GM18502 (cell line): ENCODE data around the gene KCTD15.
"Not testable (repeated sequence)": the region's sequence is repeated elsewhere in the genome, so short reads cannot be mapped to it uniquely, and the experiment has no call there.

ENCODE experiments used
- ATAC-seq: cut with Tn5 transposase; IDR thresholded peaks from one replicate; pipeline ENCODE4 v1.9.1; 2021; ENCODE audit warnings: mild to moderate bottlenecking; ENCODE audit not compliant: unreplicated experiment, poor library complexity

KCTD15 gene

DNA sequence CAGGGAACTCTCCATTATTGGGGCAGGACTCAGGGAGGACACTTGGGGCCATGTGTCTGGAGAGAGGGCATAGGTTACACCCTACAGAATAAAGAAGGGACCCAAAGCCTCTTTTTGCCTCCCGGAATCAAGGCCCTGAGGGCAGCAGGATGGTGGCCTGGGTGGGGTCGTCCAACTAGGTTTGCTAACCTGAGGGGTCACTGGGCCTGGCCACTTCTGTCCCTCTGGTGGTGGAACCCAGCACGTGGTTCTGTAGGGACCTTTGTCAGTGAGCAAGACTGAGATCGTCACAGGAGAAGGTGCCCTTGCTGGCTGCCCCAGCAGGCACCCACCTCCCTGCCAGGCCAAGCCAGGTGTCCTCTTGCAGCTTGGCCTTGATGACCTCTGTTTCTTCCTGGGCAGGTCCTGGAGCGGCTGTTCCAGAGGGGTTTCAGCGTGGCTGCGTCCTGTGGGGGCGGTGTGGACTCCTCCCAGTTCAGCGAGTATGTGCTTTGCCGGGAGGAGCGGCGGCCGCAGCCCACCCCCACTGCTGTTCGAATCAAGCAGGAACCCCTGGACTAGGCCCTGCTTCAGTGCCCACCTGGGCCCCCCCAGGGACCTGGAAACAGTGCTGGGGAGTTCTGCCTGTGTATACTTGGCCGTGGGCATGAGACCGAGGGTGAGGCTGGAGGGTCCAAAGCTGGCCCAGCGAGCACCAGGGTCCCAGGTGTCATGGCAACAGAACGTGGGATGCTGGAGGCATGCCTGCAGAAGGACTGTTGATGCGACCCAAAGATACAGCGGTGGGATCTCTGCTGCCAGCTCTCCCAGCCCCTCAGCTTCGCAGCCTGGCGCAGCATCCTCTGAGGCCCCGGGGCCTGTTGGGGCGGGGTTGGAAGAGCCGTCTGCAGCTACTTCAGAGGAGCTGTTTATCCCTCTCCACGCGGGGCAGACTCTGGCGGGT is 16.0 kb downstream of the KCTD15 start:
- no peak for ATAC-seq

DNA sequence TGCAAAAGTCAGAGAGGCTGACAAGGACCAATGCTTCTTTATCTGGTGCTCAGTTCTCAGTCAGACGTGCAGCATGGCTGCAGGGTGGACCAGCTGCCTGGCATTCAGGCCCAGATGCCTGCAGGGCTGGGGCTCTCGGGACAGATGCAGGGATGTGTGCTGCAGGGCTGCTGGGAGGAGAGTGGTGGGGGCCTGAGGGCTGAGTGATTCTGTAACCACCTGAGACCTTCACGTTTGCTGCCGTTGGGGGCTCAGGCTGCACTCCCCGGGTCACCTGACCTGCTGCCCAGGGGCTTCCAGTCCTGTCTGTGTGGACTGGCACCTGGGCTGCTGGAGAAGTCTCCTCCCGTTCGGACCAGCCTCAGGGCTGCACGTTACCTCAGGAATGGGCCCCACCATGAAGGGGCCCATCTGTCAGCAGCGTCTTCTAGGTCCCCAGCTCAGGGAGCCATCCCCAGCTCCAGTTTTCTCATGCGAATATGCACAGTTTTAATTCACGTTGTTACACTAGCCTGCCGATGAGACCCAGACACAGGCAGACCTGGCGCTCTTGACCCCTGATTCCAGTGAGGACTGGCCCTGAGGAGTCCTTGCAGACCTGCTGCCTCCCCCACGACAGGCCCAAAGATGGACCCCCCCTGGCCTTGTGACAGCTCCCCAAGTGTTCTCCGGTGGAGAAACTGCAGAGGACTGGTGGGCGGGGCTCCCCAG is 16.9 kb downstream of the KCTD15 start:
- no peak for ATAC-seq

DNA sequence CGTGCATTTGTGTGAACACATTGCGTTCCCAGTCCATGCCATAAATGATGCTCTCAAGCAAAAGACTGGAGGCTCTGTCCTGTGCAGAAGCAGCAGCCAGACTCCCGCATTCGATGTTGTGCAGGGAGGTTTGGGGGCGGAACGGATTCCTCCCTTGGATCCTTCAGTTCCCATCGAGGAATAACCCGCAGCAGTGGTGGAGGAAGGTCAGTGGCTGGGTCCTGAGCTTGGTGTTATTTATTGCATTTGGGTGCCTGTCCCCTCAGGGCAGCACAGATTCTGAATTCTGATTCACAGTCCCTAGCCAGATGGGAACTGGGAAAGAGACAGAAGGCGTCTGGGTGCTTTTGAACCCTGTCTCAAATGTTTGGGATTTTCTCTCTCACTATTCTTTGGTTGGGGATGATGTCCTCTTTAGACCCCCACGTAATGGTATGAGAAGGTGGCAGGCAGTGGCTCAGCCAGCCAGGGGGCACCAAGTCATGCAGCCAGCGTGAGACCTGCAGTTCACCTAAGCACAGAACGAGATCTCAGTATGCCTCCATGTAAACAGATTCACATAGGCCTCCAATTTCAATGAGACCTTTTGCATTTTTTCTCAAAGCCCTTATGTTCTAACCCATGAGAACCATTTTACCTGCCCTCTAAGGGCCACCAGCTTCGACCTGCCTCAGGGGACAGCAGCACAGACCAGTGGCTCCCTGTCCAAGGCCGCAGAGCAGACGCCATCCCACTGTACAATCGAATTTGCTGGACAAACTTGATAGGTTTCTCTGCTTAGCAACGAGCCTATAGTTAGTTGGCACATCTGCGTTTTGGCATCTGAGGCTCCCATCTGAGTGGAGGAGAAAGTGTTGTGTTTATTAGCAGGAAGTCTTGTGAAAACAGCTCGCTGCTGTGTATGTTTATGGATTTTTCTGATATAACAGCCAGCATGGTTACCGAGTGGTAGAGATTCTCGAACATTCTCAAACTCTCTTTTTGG is 17.8 kb downstream of the KCTD15 start:
- no peak for ATAC-seq

DNA sequence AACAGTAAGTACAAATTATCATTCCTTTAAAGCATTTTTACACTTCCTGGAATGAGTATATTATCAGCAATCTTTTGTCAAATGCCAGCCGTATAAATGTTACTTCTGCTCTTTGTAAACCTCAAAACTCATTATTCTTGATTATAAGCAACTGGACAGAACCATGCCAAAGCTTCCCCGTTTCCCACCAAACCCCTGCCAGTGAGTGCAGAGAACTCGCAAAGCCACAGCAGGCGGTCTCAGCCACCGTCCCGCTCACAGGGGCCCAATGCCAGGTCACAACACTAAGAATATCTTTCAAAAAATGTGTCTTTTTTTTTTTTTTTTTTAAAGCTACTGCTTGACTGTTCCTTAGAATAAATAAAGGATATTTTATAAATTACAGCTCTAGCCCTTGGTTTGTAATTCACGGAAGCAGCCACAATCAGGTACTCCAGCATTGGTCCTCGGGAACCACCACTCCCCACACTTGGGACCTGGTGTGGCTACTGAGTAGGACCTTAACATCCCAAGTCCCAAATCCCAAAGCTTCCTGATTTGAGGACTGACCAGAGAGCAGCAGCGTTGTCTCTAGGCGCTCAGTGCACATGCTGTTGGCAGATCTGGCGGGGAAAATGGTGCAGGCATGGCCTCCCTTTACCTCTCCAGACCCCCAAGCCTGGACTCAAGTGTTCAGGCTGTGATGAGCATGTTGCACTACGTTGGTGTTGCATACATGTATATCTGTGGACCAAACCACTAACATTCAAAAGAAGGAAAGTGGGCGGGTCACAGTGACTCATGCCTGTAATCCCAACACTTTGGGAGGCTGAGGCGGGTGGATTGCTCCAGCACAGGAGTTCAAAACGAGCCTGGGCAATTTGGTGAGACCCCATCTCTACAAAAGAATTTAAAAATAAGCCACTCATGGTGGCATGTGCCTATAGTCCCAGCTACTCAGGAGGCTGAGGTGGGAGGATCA is 19.0 kb downstream of the KCTD15 start:
- no peak for ATAC-seq

DNA sequence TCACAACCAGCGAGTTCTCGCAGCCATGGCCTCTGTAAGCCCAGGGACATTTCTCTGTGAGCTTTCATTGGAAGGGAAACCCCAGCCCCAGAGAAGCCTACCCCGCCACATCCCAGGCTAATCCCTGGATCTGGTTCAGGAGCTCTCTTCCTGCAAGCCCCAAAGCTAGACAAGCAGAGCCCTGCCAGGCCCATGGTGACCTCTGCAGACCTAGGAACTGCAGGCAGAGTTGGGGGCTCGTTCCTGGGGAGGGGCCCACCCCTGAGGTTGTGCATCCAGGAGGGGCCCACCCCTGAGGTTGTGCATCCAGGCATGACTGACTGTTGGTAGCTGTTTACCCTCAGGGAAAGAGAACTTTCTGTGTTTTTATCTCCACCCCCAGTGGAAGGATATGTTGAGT is 21.7 kb downstream of the KCTD15 start:
- ATAC-seq, result no peak

DNA sequence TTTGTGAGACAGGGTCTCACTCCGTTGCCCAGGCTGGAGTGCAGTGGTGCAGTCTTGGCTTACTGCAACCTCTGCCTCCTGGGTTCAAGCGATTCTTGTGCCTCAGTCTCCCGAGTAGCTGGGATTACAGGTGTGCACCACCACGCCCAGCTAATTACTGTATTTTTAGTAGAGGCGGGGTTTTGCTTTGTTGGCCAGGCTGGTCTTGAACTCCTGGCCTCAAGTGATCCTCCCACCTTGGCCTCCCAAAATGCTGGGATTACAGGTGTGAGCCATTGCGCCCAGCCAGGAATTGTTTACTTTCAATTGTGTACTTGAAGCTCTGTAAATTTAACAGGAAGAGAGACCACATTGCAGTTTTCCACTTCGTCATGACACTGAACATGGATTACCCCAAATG is 22.4 kb downstream of the KCTD15 start:
- not testable (repeated sequence) for ATAC-seq

DNA sequence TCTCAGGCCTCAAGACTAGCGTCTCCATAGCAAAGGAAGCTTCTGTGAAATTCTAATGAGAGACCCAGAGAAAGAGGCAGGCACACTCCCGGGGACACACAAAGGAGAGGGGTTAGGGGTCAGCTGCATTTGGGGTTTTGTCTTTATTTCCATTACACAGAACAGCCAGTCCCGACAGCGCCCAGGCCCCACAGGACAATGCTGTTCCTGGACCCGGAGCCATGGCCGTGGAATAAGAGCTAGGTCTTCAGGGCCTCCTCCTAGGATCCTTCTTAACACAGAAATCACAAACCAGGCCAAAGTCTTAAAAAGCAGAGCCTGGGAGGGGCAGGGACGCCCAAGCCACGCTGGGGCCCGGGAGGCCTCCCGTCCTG is 22.8 kb downstream of the KCTD15 start:
- ATAC-seq, result no peak

DNA sequence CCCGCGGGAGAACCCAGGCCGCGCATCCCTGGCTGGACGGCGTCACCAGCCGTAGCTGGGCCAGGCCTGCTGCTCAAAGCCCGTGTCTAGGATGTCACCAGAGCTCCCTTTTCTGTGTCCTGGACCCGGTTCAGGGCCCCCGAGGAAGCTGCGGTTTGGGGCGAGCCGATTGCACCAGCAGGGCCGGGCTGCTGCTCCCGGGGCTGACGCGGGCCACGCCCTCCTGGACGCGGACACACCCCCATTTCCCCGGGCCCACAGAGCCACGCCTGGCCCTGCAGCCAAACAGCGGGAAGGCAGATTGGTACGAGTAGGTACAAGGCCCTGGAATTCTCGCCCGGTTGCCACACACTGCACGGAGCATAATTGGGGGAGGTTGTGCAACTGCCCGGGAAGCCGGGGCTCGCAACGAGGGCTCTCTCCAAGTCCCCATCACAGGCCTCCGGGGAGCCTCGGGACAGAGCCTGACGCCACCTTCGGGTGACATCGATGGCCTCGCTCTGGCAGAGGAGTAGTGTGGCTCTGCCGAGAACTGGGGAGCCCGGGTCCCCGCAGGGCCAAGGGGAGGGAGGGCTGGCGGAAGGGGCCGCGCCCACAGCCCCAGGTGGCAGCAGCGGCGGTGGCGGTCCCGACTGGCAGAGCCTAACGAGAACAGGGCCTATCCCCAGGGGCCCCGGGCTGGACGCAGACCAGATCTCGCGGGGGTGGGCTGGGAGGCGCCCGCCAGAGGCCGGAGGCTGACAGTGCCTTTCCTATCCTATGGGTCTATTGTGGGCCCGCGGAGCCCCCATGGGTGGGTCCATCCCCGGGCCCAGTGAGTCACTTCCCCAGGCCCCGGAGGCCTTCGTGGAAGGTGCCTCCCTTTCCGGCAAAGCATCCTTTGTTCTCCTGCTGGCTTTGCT is 23.5 kb downstream of the KCTD15 start:
- ATAC-seq, result no peak

DNA sequence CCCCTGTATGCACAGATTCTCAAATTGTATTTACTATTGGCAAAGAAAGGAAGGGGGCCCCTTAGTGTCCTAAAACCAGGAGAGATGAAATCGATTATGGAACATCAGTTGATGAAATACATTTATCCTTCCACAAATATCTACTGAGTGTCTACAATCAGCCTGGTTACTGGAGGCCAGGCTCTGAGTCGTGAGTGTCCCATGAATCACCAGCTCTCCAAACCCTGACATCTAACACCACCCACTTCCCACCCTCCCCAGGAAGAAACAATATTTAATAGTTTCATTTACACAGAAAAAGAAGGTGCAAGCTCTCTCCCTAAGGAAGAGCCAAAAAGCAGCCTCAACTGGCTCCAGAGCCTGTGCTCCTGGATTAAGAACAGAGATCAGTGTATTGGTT is 25.2 kb downstream of the KCTD15 start:
- no peak for ATAC-seq

DNA sequence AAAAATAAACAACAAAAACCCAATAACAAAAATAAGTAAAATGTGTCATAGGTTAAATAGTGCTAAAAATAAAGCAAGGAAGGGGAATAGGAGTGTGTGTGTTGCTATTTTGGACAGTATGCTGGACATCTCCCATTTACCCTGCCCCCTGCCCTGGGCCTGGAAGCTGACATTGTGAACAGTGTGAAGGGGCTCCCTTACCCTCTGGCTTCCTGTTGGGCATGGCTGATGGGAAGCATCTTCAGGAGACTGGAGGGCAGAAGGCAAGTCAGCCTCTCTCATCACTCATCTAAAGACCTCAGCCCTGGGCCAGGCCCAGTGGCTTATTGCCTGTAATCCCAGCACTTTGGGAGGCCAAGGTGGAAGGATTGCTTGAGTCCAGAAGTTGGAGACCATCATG is 26.7 kb downstream of the KCTD15 start:
- ATAC-seq, result no peak

DNA sequence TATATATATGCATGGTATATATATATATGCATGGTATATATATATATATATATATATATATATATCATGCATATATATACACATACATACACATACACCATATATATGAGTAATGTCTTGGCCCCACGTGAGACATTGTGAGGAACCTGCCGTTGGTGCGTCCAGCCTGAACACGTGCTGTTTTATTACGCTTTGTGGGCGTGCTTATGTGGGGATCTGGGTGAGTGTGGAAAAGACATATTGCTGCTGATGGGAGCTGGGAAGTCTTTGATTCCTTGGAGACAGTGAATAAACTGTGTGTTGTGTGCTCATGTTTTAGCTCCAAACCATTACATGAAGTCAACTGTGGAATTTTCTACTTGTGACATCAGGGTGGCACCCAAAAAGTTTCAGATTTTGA is 28.9 kb downstream of the KCTD15 start:
- ATAC-seq, result no peak

DNA sequence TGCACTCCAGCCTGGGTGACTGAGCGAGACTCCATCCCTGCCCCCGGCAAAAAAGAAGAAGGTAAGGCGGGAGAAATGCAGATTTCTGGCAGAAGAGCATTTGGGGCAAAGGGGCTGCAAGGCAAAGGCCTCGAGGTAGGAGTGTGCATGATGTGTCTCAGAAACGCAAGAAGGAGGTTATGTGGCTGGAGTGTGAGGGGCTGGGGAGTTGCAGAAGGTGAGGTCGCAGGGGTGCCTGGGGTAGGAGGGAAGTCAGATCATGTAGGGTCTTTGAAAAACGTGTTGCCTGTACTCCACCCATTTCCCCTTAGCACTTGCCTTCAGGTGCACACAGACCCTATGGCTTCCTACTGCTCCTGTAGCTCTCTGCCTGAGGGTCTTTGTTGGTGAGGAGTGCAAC is 29.9 kb downstream of the KCTD15 start:
- no peak for ATAC-seq

DNA sequence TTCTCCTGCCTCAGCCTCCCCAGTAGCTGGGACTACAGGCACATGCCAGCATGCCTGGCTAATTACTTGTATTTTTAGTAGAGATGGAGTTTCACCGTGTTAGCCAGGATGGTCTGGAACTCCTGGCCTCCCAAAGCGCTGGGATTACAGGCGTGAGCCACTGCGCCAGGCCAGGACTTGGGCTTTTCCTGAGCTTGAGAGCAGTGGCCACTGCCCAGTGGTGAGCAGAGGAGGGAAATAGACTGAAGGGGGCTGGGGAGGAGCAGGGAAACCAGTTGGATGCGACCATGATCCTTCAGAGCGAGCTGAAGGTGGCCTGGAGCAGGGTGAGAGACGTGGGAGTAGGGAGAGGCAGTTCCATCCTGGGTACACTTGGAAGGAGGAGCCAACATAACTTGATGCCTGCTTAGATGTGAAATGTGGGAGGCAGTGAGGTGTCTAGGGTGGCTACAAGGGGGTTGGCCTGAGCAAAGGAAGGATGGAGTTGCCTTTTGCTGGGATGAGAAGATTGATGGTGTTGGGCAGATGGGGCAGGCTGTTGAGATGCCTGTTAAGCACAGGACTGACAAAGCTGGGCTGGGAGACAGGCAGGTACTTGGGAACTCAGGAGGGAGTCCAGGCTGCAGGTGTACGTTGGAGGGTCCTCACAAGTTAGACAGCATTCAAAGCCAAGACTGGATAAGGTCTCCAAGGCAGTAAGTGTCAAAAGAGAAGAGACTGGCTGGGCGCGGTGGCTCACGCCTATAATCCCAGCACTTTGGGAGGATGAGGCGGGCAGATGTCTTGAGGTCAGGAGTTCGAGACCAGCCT is 31.8 kb downstream of the KCTD15 start:
- ATAC-seq, result no peak

DNA sequence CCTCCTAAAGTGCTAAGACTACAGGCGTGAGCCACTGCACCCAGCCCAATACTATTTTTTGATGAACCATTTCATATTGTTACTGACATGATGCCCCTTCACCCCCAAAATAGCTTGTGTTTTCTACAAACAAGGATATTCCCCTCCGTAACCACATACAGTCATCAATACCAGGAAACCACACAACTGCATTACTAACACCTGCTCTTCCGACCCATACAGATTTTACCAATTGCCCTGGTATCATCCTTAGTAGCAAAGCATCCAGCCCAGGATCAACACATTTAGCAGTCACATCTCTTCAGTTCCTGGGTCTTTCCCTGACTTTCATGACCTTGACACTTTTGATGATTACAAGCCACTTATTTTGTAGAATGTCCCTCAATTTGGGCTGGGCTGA is 33.6 kb downstream of the KCTD15 start:
- no peak for ATAC-seq

DNA sequence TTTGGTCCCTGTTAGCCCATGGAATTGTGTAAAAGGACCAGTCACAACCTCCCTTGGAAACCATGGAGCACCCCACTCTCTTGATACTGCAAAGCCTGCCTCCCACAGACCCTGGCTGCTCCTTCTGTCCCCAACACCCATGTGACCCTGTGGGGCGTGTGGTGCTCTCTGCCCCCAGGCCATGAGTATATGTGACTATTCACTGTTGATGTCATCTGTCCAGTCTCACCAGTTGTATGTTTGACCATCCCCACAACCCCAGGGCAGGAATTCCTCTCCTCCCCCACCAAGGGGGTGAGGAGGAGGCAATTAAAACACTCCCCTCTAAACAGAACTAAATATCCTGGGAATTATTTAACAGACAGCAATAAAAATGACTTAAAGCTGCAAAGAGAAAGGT is 35.2 kb downstream of the KCTD15 start:
- ATAC-seq, result no peak

DNA sequence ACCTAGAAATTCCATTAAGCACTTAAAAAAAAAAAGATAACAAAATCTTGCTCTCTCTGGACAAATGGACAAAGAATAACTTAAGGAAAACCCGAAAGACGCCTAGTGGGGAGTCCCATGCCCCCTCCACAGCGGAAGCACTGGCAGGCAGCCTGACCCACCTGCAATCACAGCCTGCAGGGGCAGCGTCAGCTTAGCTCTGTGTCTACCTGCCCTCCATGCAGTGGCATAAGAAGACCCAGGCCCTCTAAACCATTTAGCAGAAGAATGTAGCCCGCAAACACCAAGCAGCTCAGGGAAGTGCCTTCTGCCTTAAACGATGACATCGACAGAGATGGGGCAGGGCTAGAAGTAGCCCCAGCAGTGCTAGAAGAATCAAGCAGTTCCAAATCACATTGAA is 36.0 kb downstream of the KCTD15 start:
- ATAC-seq, result no peak

DNA sequence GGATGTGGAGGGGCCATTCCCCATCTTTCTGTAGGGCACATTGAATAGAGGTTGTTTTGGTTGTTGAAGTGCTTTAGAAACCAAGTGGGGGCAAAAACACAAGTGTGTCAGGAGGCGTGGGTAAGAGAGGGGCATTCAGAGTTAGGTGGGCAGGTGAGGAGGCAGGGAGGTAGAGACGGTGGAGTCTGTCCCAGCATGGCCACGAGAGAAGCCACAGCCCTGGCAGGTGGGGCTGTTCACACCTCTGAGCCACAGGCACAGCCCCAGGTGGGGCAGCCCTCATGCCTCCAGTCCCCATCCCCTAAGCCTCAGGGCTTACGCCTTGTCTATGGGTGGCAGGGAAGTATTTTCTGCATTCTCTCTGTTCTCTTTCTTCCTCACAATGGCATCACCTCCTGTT is 43.7 kb downstream of the KCTD15 start:
- no peak for ATAC-seq

DNA sequence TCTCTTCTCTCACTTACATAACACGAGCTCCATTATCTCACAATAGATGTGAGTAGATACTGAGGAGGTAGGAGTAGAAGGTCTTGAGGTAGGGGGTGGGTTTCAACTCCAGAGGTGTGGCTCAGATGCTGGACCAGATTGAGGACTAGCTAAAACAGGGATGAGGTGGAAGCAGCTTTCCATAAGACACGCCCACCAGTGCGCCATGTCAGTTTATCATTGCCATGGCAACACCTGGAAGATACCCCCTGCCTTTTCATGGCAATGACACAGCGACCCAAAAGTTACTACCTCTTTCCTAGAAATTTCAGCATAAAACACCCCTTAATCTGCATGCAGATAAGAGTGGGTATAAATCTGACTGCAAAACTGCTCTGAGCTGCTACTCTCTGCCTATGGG is 44.1 kb downstream of the KCTD15 start:
- no peak for ATAC-seq
